Fibroblast of upper back skin (primary cell): Measurements from ENCODE around the gene FRMD6.
"Not testable (repeated sequence)": the region's sequence is repeated elsewhere in the genome, so short reads cannot be mapped to it uniquely, and the experiment has no call there.

Experiments used
- DNase-seq: peaks from one replicate; pipeline ENCODE4 v3.0.0-alpha.2; 2013

Gene FRMD6

DNA sequence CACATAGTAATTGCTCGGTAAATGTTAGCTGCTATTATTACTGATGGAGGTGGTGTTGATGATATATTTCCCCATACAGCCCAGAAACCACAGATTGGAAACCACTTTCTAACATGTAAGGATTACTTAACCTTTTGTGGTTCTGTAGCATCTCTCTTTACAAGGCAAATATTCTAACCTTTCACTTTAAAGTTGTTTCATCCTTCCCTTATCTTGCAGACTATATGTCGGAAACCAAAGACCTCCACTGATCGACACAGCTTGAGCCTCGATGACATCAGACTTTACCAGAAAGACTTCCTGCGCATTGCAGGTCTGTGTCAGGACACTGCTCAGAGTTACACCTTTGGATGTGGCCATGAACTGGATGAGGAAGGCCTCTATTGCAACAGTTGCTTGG, 75.8 kb downstream of the FRMD6 start:
- no peak for DNase-seq

DNA sequence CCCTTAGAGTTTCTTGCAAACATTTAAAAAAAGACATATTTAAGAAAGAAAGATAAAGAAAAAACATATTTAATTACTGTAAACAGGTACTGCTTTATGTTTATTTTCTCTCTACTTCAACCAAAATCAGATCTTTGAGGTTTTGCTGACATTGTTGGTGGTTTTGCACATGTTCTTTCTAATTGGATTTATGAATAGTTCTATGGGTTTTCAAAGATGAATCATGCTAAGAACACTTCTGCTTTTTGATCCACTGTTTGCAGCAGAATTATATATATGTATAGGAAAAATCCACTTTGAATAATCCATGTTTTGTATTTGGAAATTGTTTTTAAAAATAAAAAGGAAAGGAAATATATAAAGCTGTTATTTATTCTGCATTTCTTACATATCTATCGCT, 78.4 kb downstream of the FRMD6 start:
- DNase-seq: no peak

DNA sequence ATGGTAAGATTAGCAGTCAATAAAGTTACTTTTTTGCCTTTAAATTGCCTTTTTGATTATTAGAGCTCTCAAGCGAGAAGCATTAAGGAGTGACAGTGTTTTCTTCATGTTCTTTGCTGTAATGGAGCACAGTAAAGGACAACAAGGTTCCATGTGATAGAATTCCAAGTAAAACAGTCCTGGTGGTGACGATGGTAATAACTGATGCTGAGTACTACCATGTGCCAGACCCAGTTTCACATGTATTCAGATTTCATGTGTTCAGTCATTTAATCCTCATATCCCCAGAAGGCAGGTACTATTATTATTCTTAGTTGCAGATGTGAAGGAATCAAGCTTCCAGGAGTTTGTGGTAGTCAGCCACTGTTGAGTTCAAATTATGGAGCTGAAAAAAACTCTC, 79.0 kb downstream of the FRMD6 start:
- DNase-seq: no peak

DNA sequence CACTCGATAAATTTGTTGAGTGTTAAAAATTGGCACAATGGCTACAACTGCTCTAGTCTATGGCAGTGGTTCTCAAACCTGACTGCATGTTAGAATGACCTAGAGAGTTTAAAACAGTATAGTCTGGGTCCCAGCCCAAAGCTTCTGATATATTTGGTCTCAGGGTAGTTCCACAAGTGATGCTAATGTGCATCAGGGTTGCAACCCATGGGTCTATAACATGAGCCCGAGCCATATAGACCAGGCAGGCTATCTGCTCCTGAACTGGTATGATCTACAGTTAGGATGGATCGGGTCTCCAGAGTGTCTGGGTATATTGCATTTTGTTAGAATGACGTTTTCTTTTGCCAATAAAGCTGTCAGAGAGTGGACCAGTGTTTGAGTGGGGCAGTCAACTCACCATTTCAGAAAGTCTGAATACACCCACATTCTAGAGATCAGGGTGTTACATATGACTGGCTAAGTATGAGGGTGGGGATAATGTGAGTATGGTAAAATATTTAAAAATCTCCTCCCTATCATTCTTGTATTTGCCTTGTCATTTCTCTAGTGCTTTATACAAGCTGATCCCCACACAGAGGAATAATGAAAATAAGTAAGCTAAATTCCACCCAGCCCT, 80.9 kb downstream of the FRMD6 start:
- DNase-seq: no peak

DNA sequence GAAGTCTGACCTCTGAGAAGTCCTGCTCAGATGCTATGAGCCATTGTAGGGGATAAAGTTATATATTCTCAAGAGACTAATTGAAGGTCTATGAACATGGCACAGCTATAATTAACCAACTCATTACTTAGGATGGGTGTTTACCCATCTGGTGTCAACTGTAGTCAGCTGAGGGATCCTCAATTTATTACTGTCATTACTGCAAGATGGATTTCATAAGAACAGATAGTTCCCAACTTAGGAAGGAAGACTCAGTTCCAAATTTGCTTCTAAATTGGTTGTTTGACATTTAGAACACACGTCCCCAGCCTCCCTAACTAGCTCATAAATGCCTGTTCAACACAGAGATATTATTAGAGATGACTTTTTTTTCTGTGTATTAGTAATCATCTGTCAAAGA, 81.4 kb downstream of the FRMD6 start:
- DNase-seq: no peak

DNA sequence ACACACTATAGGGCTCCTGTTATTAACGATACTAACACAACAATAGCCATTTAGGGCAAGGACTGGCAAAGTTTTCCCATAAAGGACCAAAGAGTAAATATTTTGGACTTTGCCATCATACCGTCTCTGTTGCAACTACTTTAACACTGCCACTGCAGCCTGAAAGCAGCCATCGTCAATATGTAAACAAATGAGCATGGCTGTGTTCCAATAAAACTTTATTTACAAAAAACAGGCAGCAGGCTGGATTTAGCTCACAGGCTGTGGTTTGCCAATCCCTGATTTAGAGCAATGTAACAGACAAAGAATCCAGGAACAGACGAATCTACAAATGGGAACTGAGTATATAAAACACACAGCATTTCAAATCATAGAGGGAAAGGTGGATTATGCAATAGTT, 84.1 kb downstream of the FRMD6 start:
- no peak for DNase-seq

DNA sequence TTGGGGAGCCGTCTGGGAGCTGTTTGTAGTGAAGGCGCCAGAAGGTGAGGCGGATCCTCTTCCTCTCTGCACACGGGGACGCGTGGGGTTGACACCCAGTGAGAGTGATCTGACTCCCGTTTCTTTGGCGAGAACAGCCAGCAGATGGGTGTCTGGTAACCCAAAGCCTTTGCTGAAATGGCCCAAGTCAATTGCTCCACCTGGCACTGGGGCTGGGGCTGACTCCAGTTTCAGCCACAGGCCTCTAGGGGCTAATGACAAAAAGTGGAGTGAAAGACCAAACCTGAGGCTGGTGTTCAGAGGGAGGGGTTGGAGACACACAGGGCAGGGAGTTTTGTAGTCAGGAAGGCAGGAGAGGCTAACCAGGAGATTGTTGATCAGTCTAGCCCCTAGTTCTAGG, 87.0 kb downstream of the FRMD6 start:
- no peak for DNase-seq

DNA sequence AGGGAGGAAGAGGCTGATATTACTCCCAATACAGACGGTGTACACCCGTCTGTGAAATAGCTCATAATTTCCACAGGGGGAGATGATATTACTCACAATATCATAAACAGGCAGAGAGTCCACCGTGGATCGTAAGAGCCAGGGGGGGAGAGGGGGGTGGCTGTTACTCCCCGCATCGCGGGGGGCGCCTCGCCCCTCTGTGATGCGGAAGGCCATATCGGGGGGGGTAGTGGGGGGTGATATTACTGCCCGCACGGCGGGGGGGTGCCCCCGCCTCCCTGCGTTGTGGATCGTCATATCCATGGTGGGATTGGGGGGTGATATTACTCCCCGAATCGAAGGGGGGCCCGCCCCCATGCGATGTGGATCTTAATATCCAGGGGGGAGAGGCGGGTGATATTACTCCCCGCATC, 91.9 kb downstream of the FRMD6 start:
- DNase-seq: no peak

DNA sequence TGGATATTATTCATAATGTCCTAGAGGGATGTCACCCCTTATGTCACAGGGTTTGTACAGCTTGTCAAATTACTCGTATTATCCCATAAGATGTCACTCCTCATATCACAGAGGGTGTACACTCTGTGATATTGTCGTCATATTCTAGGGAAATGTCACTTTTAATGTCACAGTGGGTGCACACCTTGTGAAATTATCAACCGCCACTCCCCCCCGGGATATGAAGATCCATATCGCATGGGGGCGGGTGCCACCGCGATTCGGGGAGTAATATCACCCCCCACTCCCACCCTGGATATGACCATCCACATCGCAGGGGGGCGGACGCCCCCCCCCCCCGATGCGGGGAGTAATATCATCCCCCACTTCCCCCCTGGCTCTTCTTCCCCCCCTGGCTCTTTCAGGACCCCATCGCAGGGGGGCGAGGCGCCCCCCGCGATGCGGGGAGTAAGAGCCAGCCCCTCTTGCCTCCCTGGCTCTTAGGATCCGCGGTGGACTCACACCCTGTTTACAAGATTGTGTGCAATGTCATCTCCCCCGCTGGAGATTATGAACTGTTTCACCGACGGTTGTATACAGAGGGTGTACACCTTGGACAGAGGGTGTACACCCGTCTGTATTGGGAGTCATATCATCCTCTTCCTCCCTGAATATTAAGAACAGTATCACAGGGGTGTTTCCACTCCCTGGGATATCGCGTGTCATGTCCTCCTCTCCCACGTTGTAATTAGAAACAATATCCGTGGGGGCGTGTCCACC, 92.8 kb downstream of the FRMD6 start:
- no peak for DNase-seq

DNA sequence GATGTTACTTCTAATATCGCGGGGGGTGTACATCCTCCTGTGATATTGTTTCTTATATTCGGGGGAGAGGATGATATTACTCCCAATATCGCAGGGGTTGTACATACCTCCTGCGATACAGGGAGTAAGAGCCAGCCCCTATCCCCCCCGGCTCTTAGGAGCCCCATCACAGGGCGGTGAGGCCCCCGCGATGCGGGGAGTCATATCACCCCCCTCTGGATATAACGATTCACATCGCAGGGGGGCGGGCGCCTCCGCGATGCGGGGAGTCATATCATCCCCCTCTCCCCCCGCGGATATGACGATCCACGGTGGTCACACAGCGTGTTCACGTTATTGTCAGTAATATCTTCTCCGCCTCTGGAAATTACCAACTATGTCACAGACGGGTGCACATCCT, 95.1 kb downstream of the FRMD6 start:
- not testable (repeated sequence) for DNase-seq

DNA sequence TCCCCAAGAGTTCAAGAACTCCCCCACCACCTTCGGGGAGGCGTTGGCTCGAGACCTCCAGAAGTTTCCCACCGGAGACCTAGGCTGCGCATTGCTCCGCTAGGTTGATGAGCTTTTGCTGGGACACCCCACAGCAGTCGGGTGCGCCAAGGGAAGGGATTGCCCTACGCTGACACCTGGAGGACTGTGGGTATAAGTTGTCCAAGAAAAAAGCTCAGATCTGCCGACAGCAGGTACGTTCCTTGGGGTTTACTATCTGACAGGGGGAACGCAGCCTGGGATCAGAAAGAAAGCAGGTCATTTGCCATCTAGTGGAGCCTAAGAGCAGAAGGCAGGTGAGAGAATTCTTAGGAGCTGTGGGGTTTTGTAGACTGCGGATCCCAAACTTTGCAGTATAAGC, 98.8 kb downstream of the FRMD6 start:
- DNase-seq: no peak

DNA sequence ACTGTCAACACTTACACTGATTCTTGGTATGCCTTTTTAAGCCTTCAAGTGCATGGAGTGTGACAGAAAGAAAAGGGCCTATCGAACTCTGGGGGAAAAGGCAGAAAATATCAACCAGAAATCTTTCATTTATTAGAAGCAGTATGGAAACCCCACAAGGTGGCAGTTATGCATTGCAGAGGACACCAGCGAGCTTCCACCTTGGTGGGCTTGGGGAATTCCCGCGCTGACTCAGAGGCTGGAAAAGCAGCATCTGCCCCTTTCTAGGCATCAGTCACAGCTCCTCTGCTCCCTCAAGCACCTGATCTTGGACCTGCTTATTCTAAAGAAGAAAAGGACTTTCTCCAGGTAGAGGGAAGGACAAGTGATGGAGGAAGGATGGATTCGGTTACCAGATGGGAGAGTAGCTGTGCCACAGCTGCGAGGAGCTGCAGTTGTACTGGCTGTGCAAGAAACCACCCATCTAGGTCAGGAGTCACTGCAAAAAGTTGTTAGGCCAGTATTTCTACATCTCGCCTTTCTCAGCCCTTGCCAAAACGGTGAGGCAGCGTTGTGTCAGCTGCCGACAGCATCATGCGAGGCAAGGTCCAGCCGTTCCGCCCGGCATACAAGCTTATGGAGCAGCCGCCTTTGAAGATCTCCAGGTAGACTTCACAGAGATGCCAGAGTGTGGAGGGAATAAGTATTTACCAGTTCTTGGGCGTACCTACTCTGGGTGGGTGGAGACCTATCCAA, 100.1 kb downstream of the FRMD6 start:
- DNase-seq: not testable (repeated sequence)

DNA sequence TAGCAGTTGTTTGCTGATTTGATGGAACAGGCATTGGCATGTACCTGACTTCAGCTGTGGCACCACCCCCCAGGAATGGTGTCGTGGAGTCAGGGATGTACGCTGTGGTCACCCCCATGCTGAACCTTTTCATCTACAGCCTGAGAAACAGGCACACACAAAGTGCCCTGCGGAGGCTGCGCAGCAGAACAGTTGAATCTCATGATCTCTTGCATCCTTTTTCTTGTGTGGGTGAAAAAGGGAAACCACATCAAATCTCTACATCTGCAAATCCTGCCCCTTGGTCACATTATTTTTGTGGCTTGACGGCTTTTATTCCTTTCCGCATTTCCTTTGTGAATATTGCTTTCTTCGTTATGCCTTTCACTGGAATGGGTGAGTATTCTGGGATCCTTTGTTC, 106.0 kb downstream of the FRMD6 start:
- not testable (repeated sequence) for DNase-seq

DNA sequence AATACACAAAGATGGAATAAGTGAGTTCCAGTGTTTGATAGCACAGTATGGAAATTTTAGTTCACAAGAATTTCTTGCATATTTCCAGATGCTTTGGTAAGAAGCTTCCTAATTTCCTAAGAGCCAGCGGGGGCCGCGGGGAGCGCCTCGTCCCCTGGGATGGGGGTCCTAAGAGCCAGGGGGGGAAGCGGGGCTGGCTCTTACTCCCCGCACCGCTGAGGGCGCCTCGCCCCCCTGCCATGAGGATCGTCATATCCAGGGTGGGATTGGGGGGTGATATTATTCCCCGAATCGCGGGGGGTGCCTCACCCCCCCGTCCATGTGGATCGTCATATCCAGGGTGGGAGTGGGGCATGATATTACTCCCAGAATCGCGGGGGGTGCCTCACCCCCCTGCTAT, 108.2 kb downstream of the FRMD6 start:
- no peak for DNase-seq

DNA sequence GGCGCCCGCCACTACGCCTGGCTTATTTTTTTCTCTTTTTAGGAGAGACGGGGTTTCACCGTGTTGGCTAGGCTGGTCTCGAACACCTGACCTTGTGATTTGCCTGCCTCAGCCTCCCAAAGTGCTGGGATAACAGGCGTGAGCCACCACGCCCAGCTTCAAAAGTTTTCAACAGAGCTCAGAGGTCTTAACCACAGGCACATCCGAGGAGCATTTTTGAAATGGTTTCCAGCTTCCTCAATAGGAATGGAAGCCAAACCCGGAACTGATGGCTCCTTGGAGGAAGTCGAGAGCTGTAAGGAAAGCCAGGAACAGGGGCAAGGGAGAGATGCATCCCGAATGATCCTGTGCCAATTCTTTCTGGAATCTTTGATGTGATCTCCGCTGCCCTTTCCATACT, 114.0 kb downstream of the FRMD6 start:
- peak; percentile 44 for DNase-seq

DNA sequence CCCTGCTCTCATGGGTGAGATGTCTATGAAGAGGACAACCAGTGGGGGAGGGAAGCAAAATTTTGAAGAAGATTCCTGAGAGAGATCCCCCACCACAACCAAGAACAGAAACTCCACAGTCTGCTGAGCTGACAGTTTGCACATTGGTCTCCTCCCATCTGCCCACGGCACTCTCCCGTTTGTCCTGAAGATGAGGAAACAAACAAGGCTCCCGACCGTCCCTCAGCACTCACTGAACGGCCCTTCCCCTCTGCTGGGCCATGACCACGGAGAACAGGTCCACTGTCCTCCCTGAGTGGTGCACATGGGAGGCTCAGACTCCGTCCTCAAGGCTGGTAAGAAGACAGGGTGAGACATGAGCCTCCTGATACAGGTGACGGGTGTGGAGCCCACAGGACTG, 114.9 kb downstream of the FRMD6 start:
- not testable (repeated sequence) for DNase-seq

DNA sequence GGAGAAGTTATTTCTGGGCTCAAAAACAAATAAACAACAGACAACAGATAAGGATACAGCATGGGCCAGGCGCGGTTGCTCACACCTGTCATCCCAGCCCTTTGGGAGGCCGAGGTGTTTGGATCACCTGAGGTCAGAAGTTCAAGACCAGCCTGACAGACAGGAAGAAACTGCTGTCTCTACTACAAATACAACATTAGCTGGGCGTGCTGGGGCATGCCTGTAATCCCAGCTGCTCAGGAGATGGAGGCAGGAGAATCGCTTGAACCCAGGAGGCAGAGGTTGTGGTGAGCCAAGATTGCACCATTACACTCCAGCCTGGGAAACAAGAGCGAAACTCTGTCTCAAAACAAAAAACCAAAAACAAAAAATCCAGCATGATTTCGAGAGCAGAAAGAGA, 117.6 kb downstream of the FRMD6 start:
- not testable (repeated sequence) for DNase-seq

DNA sequence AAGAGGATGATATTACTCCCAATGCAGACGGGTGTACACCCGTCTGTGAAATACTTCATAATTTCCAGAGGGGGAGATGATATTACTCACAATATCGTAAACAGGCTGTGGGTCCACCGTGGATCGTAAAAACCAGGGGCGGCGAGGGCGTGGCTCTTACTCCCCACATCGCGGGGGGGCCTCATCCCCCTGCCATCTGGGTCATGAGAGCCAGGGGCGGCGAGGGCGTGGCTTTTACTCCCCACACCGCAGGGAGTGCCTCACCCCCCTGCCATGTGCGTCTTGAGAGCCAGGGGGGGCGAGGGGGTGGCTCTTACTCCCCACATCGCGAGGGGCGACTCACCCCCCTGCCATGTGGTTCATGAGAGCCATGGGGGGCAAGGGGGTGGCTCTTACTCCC, 122.5 kb downstream of the FRMD6 start:
- DNase-seq: no peak

DNA sequence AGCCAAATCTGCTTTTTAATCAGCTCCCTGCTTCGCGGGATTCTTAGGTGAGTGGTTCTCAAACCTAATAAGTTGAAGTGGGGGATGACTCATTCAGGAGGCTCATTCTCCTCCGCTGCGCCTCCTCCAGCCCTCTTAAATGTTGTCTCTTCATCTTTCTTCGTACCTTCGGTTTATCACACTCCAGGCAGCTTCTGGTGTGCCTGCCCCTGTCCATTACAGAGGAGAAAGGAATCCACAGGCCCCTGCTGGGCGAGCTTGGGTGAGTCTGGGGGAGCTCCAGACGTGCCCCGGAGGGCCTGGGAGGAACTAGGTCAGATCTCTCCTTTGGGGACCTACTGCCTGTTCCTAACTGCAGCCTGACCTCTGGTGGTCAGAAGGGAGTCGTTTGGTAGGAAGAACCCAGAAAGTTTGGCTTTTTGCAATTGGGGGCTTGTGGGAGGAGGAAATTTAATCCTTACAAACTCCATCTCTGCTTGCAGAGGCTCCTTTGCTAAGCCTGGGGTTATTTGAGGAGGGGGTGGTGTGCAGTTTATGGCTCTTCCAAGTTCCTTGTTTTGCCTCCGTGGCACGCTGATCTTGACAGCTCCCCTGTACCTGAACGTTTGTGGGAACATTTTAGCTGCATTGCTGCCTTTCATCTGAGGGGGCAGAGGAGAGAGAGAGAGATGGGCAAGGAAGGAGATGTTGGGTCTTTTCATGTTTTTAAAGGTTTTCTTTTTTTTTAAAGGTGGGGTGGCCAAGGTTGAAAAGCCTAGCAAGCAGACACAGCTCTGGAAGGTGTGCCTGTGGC, 124.6 kb downstream of the FRMD6 start:
- DNase-seq: peak; percentile 75

DNA sequence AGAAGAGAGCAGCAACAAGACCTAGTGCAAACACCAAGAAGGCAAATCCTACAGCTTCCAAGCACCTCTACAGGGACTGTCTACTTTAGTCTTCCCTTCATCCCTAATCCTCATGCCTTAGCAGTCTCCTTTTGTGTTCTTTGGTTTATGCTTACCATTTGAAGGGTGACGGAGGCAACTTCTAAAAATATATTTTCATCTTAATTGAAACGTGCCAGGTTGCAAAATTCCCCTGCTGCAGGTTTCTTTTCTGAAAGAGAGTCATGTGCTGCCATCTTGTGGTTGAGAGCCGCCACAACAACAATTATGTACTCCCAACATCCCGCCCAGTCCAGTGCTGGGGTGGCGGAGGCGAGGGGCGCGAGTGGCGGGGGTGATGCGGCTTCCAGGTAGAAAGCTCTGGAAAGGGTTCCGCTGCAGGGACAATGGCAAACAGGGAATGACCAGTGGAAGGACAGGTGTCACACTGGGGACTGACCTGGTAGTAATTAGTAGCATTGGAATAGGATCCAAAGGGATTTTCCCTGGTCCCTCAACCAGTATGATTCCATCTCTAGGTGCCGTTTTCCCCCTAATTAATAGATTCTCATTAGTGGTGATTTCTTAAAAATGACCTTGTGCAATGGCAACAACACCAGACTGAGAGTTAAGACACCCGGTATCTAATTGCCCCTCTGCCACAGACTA, 128.4 kb downstream of the FRMD6 start:
- DNase-seq: peak; percentile 67
